Measurements from ENCODE around the gene GALNT15. TPM values are rescaled to one million over a fixed set of nuclear protein-coding genes. Genes with fewer than 3 reads are reported as not detected.

Gene GALNT15
- total RNA-seq, 4 donors from 2014 or later: 75.4 to 297 (median 134) TPM

DNA sequence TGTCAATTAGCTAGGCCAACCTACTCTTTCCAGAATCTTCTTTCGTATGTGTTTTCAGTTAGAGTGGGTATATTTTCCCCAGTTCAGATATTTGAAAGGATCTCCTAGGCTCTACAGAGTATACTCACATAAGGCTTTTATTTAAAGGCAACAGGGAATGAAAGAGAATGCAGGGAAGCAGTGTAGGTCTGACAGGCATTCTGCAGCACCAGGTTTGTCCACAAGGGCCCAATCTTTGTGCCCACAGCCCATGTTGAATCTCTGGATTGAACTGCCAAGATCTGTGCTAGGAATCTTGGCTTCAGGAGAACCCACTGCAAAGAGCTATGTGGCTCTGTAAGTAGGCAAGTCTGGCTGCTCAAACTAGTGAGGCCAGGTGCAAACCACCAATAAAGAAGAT is 24.2 kb upstream of the GALNT15 start:
- H3K36me3 ChIP-seq: no peaks in the 10 kb centered on the region
- H3K9me3 ChIP-seq: no peaks in the 10 kb centered on the region
- WGBS, 2 donors (ENCODE audit: low coverage in 1 of 2): 100% methylated on average over 1 of the region's 1 CpG
- H3K27ac ChIP-seq: peak overlapping the region in 3 of 4 donors; percentile 29 to 55 (median 45)
- no peak for ATAC-seq
- no peaks in the 10 kb centered on the region for H3K27me3 ChIP-seq
- H3K4me1 ChIP-seq: peaks cover 0 to 28% (median 2%) of the 10 kb centered on the region in 3 donors
- no peak overlapping the region for H3K4me3 ChIP-seq
- no peak for TF ChIP-seq POLR2AphosphoS5 (IDR thresholded peaks at IDR 0.05)
- no peak for TF ChIP-seq POLR2A (IDR thresholded peaks at IDR 0.05)
- no peak for TF ChIP-seq EP300 (IDR thresholded peaks at IDR 0.05)
- TF ChIP-seq, protein P1, sequence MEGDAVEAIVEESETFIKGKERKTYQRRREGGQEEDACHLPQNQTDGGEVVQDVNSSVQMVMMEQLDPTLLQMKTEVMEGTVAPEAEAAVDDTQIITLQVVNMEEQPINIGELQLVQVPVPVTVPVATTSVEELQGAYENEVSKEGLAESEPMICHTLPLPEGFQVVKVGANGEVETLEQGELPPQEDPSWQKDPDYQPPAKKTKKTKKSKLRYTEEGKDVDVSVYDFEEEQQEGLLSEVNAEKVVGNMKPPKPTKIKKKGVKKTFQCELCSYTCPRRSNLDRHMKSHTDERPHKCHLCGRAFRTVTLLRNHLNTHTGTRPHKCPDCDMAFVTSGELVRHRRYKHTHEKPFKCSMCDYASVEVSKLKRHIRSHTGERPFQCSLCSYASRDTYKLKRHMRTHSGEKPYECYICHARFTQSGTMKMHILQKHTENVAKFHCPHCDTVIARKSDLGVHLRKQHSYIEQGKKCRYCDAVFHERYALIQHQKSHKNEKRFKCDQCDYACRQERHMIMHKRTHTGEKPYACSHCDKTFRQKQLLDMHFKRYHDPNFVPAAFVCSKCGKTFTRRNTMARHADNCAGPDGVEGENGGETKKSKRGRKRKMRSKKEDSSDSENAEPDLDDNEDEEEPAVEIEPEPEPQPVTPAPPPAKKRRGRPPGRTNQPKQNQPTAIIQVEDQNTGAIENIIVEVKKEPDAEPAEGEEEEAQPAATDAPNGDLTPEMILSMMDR (IDR thresholded peaks at IDR 0.05): no peak

DNA sequence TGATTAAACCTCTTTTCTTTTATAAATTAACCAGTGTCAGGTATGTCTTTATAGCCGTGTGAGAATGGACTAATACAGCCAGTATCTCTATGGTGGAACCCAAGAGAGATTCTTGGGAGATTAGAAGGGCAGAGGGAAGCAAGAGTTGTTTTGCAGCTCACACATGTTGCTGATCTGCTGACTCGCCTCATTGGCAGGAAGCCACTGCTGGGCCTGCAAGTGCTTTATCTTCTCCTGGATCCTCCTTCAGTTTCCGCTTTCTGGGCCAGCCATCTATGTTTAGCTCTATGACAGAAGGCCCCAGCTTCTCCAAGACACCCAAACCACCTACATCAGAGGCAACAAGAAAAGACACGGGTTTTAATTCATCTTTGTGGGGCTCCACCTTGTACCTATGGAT is 23.4 kb upstream of the GALNT15 start:
- H3K27ac ChIP-seq: peak overlapping the region in 3 of 4 donors; percentile 29 to 55 (median 45)
- peak; percentile 66 for ATAC-seq
- TF ChIP-seq, protein P1 (IDR thresholded peaks at IDR 0.05): no peak
- no peak for TF ChIP-seq EP300 (IDR thresholded peaks at IDR 0.05)
- no peak for TF ChIP-seq POLR2A (IDR thresholded peaks at IDR 0.05)
- no peak for TF ChIP-seq POLR2AphosphoS5 (IDR thresholded peaks at IDR 0.05)
- no peak overlapping the region for H3K4me3 ChIP-seq
- H3K9me3 ChIP-seq: no peaks in the 10 kb centered on the region
- 24 to 60% methylated on average over 4 of the region's 4 CpGs for WGBS, 2 donors (ENCODE audit: low coverage in 1 of 2)
- H3K27me3 ChIP-seq: no peaks in the 10 kb centered on the region
- H3K4me1 ChIP-seq: peaks cover 0 to 28% (median 2%) of the 10 kb centered on the region in 3 donors
- H3K36me3 ChIP-seq: no peaks in the 10 kb centered on the region

DNA sequence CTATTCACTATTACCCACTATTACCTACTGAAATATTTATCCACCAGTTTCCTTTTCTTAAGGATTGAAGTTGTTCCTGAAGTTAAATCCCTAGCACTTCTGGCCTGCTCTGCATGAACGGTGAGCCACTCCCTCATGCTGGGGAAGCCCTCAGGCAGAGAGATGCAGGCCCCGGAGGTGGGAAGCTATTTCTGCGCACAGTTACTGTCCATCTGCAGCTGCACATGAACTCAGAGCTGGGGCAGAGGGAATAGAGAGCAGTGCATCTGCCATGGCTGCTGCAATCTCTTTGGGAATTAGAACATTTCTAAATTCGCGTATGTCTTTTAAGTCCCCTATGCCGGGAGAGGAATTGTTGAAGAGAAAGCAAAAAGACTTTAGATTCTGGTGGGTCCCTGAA is 6.3 kb upstream of the GALNT15 start:
- no peaks in the 10 kb centered on the region for H3K27me3 ChIP-seq
- 60 to 100% methylated on average over 2 to 3 of the region's 6 CpGs for WGBS, 2 donors (ENCODE audit: low coverage in 1 of 2)
- H3K4me3 ChIP-seq: no peak overlapping the region
- TF ChIP-seq POLR2A (IDR thresholded peaks at IDR 0.05): no peak
- TF ChIP-seq, protein P1 (IDR thresholded peaks at IDR 0.05): no peak
- no peak for TF ChIP-seq POLR2AphosphoS5 (IDR thresholded peaks at IDR 0.05)
- TF ChIP-seq EP300 (IDR thresholded peaks at IDR 0.05): no peak
- no peaks in the 10 kb centered on the region for H3K36me3 ChIP-seq
- H3K27ac ChIP-seq: no peak overlapping the region
- no peak for ATAC-seq
- H3K9me3 ChIP-seq: peaks cover 0 to 12% (median 0%) of the 10 kb centered on the region in 3 donors
- peaks cover 0 to 5% (median under 1%) of the 10 kb centered on the region in 3 donors for H3K4me1 ChIP-seq

DNA sequence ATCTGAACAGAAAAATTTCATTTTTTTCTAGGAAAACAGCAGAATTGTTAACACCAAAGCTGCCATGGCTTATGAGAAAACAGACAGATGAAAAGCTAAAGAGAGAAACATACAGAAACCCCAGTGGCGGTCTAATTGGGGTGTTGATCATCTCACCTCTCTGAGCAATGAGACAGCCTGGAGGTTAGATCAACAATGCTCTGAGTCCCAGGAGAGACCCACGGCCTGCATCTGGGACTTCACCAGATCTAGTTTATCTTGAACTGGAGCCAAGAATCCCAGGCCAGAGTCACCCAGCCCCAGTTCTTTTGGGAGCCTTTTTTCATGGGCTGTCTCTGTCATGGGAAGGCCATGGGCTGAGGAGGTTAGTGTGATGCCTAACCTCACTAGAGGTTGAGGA is 3.5 kb upstream of the GALNT15 start:
- no peak for TF ChIP-seq POLR2A (IDR thresholded peaks at IDR 0.05)
- TF ChIP-seq, protein P1 (IDR thresholded peaks at IDR 0.05): no peak
- TF ChIP-seq EP300 (IDR thresholded peaks at IDR 0.05): no peak
- no peak for TF ChIP-seq POLR2AphosphoS5 (IDR thresholded peaks at IDR 0.05)
- Histone ChIP-seq H3K27me3 (no peaks in the 10 kb centered on the region), H3K36me3 (no peaks in the 10 kb centered on the region), H3K4me1 (peaks cover 0 to 21% (median 10%) of the 10 kb centered on the region in 3 donors), H3K9me3 (no peaks in the 10 kb centered on the region), H3K4me3 (no peak overlapping the region), H3K27ac (no peak overlapping the region)
- 70 to 80% methylated on average over 1 to 2 of the region's 2 CpGs for WGBS, 2 donors (ENCODE audit: low coverage in 1 of 2)
- no peak for ATAC-seq

DNA sequence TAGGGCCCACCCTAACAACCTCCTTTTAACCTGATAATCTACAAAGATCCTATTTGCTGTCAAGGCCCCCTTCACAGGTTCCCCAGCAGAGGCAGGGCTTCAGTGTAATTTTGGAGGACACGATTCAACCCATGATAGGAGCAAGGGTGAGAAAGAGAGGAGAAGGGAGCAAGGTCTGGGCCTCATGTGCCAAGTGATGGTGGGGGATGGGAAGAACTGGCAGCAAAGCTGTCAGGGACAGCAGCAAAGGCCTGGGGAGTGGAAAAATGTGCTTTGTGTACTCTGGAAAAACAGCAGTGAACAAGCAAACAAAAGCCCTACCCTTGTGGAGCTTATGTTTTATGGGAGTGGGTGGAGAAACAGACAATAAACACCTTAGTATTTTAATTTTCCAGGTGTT is 2.7 kb upstream of the GALNT15 start:
- H3K27me3 ChIP-seq: no peaks in the 10 kb centered on the region
- ATAC-seq: no peak
- peaks cover 0 to 21% (median 10%) of the 10 kb centered on the region in 3 donors for H3K4me1 ChIP-seq
- no peak overlapping the region for H3K27ac ChIP-seq
- no CpG with 5 or more reads among the region's 1 CpG for whole genome bisulfite sequencing, 2 donors (ENCODE audit: low coverage in 1 of 2)
- no peaks in the 10 kb centered on the region for H3K9me3 ChIP-seq
- no peaks in the 10 kb centered on the region for H3K36me3 ChIP-seq
- no peak overlapping the region for H3K4me3 ChIP-seq
- TF ChIP-seq, protein P1 (IDR thresholded peaks at IDR 0.05): no peak
- TF ChIP-seq POLR2AphosphoS5 (IDR thresholded peaks at IDR 0.05) (no peak), EP300 (IDR thresholded peaks at IDR 0.05) (no peak), POLR2A (IDR thresholded peaks at IDR 0.05) (no peak)
